ENCODE results near the gene NADSYN1.

- TF ChIP-seq, protein P1, sequence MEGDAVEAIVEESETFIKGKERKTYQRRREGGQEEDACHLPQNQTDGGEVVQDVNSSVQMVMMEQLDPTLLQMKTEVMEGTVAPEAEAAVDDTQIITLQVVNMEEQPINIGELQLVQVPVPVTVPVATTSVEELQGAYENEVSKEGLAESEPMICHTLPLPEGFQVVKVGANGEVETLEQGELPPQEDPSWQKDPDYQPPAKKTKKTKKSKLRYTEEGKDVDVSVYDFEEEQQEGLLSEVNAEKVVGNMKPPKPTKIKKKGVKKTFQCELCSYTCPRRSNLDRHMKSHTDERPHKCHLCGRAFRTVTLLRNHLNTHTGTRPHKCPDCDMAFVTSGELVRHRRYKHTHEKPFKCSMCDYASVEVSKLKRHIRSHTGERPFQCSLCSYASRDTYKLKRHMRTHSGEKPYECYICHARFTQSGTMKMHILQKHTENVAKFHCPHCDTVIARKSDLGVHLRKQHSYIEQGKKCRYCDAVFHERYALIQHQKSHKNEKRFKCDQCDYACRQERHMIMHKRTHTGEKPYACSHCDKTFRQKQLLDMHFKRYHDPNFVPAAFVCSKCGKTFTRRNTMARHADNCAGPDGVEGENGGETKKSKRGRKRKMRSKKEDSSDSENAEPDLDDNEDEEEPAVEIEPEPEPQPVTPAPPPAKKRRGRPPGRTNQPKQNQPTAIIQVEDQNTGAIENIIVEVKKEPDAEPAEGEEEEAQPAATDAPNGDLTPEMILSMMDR (IDR thresholded peaks at IDR 0.05) = no peak
- TF ChIP-seq POLR2A (IDR thresholded peaks at IDR 0.05) (no peak), POLR2AphosphoS5 (IDR thresholded peaks at IDR 0.05; ENCODE audit: insufficient read depth in 1 of 2, low read depth in 1 of 2) (no peak)
These were observed 14.4 kb upstream of the NADSYN1 start for GRCh38 chr11:71438650-71439049.
